Activated CD4-positive, alpha-beta T cell treated with anti-CD3 and anti-CD28 coated beads, Interleukin-2, amount 50 U/mL, for 24 hours (primary cell): ENCODE data around the gene TMEM256.
A peak's percentile ranks its signal among the peaks of the same experiment; 100 is the strongest.

ENCODE experiments used
- DNase-seq, 2 donors: peaks; one replicate each; pipeline ENCODE4 v3.0.0-alpha.2; 2020; ENCODE audit warnings: low read depth in 1 of 2, low spot score in 1 of 2

The TMEM256 gene

GRCh38 chr17:7408863-7409262, 5.0 kb upstream of the TMEM256 start:
- no peak for DNase-seq

GRCh38 chr17:7408252-7408727, 4.4 kb upstream of the TMEM256 start:
- DNase-seq: no peak

GRCh38 chr17:7407485-7408251, 3.8 kb upstream of the TMEM256 start, which contains the start of gene NLGN2:
Gene NLGN2, plus strand, starts transcription at chr17:7407845. Its CDS starts 411 bp downstream, at chr17:7408256.
- DNase-seq: no peak

GRCh38 chr17:7407082-7407481, 3.2 kb upstream of the TMEM256 start:
- DNase-seq: no peak

GRCh38 chr17:7406235-7406825, 2.4 kb upstream of the TMEM256 start:
- no peak for DNase-seq

- DNase-seq: no peak
Observed at GRCh38 chr17:7405350-7406234, 1.7 kb upstream of the TMEM256 start.

- DNase-seq: peak in 1 of 2 donors; percentile 32
Observed at GRCh38 chr17:7404737-7405349, 946 bp upstream of the TMEM256 start.

- no peak for DNase-seq
Observed at GRCh38 chr17:7403727-7403976, 245 bp downstream of the TMEM256 start.

- DNase-seq: no peak
Observed at GRCh38 chr17:7403043-7403726, 712 bp downstream of the TMEM256 start.

GRCh38 chr17:7398612-7399011, 5.3 kb downstream of the TMEM256 start:
- no peak for DNase-seq

GRCh38 chr17:7396147-7396546, 7.8 kb downstream of the TMEM256 start:
- DNase-seq: no peak

GRCh38 chr17:7394452-7395191, 9.3 kb downstream of the TMEM256 start, which contains the start of gene PLSCR3:
Gene PLSCR3, minus strand, starts transcription at chr17:7394525. Its CDS starts 415 bp downstream, at chr17:7394110.
- DNase-seq: peak; percentile 71 to 75

GRCh38 chr17:7393613-7394451, 10.1 kb downstream of the TMEM256 start:
- DNase-seq: no peak

- DNase-seq: no peak
Observed at GRCh38 chr17:7392696-7393612, 10.9 kb downstream of the TMEM256 start.

GRCh38 chr17:7391307-7391706, 12.6 kb downstream of the TMEM256 start:
- no peak for DNase-seq

GRCh38 chr17:7389924-7390910, 13.7 kb downstream of the TMEM256 start:
- no peak for DNase-seq

- no peak for DNase-seq
Observed at GRCh38 chr17:7388856-7389255, 15.0 kb downstream of the TMEM256 start.
